GM19239 (cell line): Measurements from ENCODE around the gene ASCL3.
"Not testable (repeated sequence)": the region's sequence is repeated elsewhere in the genome, so short reads cannot be mapped to it uniquely, and the experiment has no call there.

Experiments
- DNase-seq: peaks from one replicate; pipeline ENCODE4 v3.0.0; 2011; ENCODE audit warnings: low spot score; ENCODE audit not compliant: insufficient read length
- FAIRE-seq: peaks from 2 replicates; lab custom pipeline; 2011; peaks lifted over from hg19 to GRCh38; lab: Jason Lieb, UNC

The ASCL3 gene

DNA sequence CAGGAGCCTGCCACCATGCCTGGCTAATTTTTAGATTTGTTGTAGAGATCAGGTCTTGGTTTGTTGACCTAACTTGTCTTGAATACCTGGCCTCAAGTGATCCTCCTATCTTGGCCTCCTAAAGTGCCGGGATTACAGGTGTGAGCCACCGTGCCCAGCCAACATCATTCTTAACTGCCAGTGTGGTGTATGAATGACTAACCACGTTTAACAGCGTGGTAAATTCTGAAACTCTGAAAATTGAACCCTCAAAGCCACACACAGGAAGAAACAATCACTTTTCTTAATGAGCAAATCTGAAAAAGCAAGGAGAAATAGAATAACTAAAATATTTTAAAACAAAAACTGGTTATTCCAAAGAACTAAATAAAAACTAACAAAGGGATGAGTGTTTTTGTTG is 14.0 kb upstream of the ASCL3 start:
- no peak for DNase-seq
- FAIRE-seq = no peak

- no peak for FAIRE-seq
- no peak for DNase-seq
Observed at GRCh38 chr11:8948886-8949285, 6.1 kb upstream of the ASCL3 start.

DNA sequence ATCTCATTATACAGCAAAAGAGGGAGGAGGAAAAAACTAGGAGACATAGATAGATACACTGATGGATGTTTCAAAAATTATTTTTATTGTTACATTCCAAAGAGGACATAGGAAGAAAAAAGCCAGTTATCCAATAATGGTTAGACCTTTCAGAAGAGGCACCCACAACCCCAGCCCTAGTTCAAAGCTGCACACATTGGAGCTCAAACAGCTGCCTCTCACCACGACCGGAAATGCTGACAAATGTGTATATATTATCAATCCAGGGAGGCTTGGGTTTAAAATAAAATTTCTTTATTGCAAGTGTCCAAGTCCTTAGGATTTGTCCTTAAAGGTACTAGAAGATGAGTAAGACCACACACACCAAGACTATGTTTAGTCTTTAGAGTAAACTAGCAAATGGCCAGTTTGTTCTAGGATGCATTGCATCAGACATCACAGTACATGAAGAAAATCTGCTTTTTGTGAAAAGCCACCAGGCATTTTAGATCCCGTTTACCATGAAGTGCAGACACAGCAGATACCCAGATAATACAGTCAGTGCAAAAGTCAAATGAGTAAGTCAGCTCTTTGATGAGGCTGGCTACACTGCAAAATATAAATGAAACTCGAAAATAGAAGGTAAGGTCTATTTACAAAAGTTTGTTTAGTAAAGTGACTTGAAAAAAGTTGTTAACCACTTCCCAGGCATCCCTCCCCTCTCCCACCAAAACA is 4.6 kb upstream of the ASCL3 start:
- no peak for FAIRE-seq

DNA sequence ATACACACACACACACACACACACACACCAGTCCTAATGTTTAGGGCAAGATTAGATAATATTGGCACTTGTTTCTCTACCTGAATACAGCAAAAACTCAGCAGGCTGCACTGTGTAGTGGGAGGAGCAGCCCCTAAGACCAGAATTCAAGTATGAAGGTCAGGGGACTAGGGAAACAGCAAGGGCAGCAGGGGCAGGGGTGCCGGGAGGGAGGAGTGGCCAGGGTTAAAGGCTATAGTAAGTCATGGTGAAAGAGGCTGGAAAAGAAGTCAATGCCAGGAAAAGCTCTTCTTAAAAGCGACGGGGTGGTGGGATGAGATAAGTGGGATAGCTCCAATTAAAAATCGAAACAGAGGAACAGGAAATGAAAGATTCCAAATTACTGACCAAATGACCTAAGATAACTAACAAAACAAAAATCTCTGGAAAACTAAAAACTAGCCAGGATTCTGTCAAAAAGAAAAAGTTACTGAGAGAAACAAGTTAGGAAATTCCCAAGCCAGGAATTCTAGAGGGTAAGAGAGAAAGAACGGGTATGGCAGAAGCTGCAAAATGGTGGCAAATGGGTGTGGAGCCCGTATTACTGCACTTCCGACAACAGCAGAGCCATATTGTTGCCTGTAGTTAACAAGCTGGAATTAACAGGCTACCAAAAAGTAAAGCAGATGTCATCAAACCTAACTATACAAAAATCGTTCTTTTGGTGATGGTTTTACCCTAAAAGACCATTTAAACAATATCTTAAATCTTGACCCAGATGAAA is 1.3 kb downstream of the ASCL3 start:
- FAIRE-seq = no peak
- no peak for DNase-seq

More for the DNA sequence above, 4.6 kb upstream of the ASCL3 start:
- DNase-seq = no peak

DNA sequence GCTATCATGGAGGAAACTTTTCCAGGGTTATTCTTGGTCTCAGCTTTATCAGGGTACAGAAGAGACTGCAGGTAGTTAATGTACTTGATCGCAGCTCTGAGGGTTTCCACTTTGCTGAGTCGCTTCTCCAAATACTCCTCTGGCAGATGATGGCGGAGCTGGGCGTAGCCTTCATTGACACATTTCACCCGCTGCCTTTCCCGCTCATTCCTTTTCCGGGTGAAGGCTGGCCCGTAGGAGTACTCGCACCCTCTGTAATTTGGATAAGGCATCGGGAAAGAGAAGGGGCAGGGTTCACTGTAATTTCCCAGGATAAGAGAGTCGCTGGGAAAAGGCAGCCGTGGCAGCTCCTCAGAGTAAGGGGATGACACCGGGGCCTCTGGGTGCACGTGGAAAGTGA is 5.2 kb downstream of the ASCL3 start:
- no peak for FAIRE-seq
- no peak for DNase-seq

- no peak for DNase-seq
Observed at GRCh38 chr11:8937159-8937558, 5.7 kb downstream of the ASCL3 start.

GRCh38 chr11:8935789-8936188 is 7.0 kb downstream of the ASCL3 start:
- not testable (repeated sequence) for FAIRE-seq, DNase-seq

More at GRCh38 chr11:8937159-8937558, 5.7 kb downstream of the ASCL3 start:
- FAIRE-seq = no peak

GRCh38 chr11:8934742-8935488 is 7.9 kb downstream of the ASCL3 start:
- FAIRE-seq (no peak), DNase-seq (no peak)

- FAIRE-seq (no peak), DNase-seq (no peak)
Observed at GRCh38 chr11:8933931-8934330, 8.9 kb downstream of the ASCL3 start.

- no peak for DNase-seq
- FAIRE-seq = no peak
Observed at GRCh38 chr11:8932564-8933180, 10.1 kb downstream of the ASCL3 start, which contains the start of gene C11orf16. TSS of gene C11orf16 (minus strand) at chr11:8932947. CDS start at chr11:8932308, 639 bp downstream.

DNA sequence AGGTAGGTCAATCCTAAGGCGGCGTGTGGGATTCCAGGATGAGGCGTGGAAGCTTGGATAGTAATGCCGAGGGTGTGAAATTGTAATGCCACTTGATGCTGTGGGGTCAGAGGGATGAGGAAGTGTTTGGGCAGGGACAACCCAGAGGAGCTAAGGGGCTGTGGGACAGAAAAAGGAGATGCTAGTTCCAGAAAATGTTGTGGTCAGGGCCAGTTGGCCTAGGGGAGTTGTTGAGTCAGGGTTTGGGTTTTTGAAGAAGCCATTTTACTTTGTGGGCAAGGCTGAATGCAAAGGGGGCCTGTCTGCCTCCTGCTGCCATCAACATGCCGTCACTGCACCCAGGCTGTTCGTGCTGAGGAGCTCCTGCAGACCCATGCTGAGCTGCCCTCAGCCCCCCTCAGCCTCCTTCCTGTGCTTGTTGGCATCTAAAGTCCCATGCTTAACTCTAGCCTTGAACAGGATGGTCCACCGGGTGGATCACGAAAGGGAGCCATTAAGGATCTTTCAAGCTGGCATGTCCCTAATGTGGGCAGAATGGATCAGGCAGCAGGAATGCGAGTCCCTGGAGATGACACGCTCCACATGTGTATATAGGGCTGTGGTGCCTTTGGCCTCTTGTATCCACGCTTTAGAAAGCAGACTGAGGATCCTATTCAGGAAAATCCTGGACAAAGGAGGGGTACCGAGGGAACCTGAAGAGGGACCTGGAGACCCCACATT is 12.2 kb downstream of the ASCL3 start:
- FAIRE-seq (no peak), DNase-seq (no peak)

DNA sequence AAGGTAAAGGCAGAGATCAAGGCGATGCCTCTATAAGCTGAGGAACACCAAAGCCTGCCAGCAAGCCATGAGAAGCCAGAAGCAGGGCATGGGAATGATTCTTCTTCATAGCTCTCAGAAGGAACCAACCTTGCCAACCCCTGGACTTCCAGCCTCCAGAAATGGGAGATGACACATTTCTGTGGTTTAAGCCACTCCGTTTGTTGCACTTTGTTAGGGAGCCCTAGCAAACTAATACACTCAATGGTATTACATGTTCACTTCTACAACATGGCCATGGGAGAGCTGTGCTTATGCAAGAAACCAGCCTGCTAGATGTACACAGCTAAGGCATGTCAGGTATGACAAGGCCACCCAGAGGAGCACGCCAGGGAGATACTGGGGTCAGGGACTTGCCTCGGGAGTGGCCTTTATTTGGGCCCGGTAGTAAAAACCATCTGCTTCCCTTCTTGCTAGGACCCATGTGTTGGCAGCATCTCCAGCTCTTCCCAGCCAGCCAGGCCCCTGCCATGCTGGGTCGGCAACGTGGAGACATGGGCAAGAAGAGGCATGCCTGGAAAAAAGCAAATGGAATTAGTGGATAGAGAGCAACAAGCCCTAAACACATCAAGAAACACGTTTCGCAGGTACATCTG is 13.7 kb downstream of the ASCL3 start:
- FAIRE-seq = no peak
- no peak for DNase-seq

DNA sequence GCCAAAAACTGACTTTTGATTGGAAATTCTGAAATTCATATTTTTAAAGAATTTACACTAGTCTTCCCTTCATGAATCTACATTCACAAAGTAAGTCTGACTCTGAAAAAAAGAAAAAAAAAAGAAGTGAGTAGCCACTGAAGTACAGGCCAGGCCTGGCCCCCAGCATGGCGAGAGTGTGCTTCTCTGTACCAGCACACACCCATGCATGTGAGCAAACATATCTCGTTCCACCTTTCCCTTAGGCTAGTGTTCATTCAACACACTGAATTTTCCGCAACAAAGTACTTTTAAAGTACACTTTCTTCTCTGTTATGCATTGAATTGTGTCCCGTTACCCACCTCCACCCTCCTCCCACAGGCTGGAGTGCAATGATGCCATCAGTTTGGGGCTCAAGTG is 14.6 kb downstream of the ASCL3 start:
- FAIRE-seq (no peak), DNase-seq (no peak)

GRCh38 chr11:8927233-8927632 is 15.6 kb downstream of the ASCL3 start:
- DNase-seq = no peak
- no peak for FAIRE-seq

DNA sequence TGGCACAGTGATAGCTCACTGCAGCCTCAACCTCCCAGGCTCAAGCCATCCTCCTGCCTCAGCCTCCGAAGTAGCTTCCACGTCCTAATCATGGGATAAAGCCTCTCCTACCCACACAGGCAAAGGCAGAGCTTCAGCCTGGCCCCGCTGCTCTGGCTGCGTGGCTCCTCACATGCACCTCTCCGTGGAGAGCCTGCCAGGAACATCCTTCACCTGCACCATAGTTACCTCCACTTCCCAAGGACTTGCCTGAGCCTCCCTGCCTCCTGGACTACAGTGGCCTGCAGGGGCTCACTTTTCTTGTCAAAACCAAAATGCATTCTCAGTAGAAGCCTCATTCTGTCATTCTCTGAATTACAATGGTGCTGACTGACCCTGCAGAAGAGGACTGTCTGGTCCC is 16.6 kb downstream of the ASCL3 start:
- no peak for FAIRE-seq

DNA sequence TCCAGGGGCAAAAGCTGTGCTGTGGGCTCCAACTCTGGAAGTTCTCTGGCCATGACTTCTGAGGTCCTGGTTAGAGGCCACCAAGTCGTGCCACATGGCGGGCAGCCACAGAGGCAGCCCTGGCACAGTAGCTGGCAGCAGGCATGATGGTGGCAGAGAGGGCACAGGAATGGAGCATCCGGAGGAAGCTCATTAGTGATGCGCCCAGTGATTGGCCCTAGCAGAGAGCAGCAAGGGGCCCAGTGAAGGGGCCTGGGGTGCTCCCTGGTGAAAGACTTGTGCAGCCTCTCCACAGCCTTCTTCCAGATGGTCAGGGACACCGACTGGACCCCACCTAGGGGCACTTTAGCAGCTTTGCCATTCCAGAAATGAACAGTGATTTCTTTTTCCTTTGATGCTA is 17.1 kb downstream of the ASCL3 start:
- DNase-seq = no peak
- FAIRE-seq = no peak

More for the DNA sequence above, 16.6 kb downstream of the ASCL3 start:
- no peak for DNase-seq

DNA sequence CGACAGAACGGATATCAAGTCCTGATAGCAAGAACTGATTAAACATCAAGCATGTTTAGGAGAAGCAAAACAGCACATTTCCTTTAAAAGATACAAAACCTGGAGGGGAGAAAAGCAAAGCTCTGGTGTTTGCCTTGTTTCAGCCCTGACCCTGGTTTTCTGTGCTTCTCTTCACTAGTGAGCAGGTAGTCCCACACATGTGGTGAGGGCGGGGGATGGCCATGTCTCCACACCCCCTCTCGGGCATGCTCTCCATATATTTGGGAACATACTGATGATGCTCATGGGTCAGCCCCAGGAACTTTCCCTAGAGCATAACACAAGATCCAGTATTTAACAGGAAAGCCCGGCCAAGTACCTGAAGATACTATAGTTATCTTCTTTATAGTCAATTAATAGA is 20.1 kb downstream of the ASCL3 start:
- DNase-seq (no peak), FAIRE-seq (no peak)

DNA sequence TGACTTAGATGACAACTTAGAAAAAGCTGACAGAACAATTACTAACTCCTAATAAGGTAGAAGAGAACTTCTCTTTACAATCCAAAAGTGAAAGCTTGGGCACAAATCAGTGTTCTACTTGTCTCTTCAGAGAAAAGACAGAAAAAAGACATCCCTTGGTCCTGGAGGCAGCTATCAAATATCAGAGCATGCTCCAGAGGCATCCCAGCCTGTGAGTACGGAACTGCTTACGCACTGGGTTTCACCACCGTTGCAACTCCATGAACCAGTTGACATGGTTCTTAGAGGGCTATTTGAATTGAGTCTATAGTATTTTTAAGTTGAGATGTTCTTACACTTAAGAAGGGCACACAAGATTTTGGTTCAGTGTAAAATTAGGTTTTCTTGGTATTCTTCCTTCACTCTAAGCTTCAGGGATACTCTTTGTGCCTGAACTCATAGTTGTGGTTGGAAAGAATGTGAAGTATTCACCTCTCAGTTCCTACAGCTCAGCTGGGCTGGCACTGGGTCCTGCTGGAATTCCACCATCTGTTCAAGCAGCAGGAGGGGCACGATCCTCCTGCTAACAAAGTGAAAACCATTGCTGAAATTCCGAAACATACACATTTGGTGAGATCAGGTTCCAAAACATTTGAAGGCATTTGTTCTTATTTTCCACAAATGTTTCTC is 25.5 kb downstream of the ASCL3 start:
- no peak for DNase-seq
- FAIRE-seq = no peak

GRCh38 chr11:8914661-8915018 is 28.2 kb downstream of the ASCL3 start:
- DNase-seq (no peak), FAIRE-seq (no peak)
